Suppressor macrophage (primary cell): ENCODE results near the gene TRAF7.
"Not testable (repeated sequence)": the region's sequence is repeated elsewhere in the genome, so short reads cannot be mapped to it uniquely, and the experiment has no call there.

ENCODE experiments used
- DNase-seq, 4 experiments: peaks; one replicate each; pipeline ENCODE4 v3.0.0-alpha.2; 2020 to 2022
- total RNA-seq, 17 experiments: gene quantifications; one replicate each; lab custom pipeline; 2026; ENCODE audit warnings: mixed read lengths in 6 of 17, inconsistent platforms in 3 of 17; lab: John Stamatoyannopoulos, UW

Gene TRAF7
- total RNA-seq: 39.9 to 102 (median 62.1) reads per million in 17 experiments

GRCh38 chr16:2155091-2155950 is at the start of gene TRAF7:
TRAF7 (plus strand) TSS chr16:2155782; CDS start chr16:2163921, 8,139 bp downstream.
- peak; percentile 99 to 100 (median 100) for DNase-seq

- not testable (repeated sequence) for DNase-seq
Observed at GRCh38 chr16:2106211-2106610, 49.4 kb upstream of the TRAF7 start.

- DNase-seq: not testable (repeated sequence)
Observed at GRCh38 chr16:2107121-2107790, 48.3 kb upstream of the TRAF7 start.

GRCh38 chr16:2107791-2108125 is 47.8 kb upstream of the TRAF7 start:
- not testable (repeated sequence) for DNase-seq

- not testable (repeated sequence) for DNase-seq
Observed at GRCh38 chr16:2108446-2109270, 46.9 kb upstream of the TRAF7 start.

GRCh38 chr16:2109271-2109580 is 46.4 kb upstream of the TRAF7 start:
- not testable (repeated sequence) for DNase-seq

- DNase-seq: not testable (repeated sequence)
Observed at GRCh38 chr16:2109872-2110271, 45.7 kb upstream of the TRAF7 start.

- not testable (repeated sequence) for DNase-seq
Observed at GRCh38 chr16:2110332-2111008, 45.1 kb upstream of the TRAF7 start.

- not testable (repeated sequence) for DNase-seq
Observed at GRCh38 chr16:2111009-2111353, 44.6 kb upstream of the TRAF7 start.

GRCh38 chr16:2111412-2112335 is 43.9 kb upstream of the TRAF7 start:
- not testable (repeated sequence) for DNase-seq

- not testable (repeated sequence) for DNase-seq
Observed at GRCh38 chr16:2112539-2113106, 43.0 kb upstream of the TRAF7 start.

GRCh38 chr16:2114225-2114624 is 41.4 kb upstream of the TRAF7 start:
- DNase-seq: not testable (repeated sequence)

- not testable (repeated sequence) for DNase-seq
Observed at GRCh38 chr16:2114885-2115590, 40.5 kb upstream of the TRAF7 start.

- no peak for DNase-seq
Observed at GRCh38 chr16:2115591-2115973, 40.0 kb upstream of the TRAF7 start.

- DNase-seq: not testable (repeated sequence)
Observed at GRCh38 chr16:2116428-2116827, 39.2 kb upstream of the TRAF7 start.

GRCh38 chr16:2117341-2117740 is 38.2 kb upstream of the TRAF7 start:
- not testable (repeated sequence) for DNase-seq

- DNase-seq: not testable (repeated sequence)
Observed at GRCh38 chr16:2117960-2118722, 37.4 kb upstream of the TRAF7 start.

- DNase-seq: peak in 3 of 4 experiments; percentile 23 to 41 (median 26)
Observed at GRCh38 chr16:2121325-2121724, 34.3 kb upstream of the TRAF7 start.

GRCh38 chr16:2121853-2122252 is 33.7 kb upstream of the TRAF7 start:
- DNase-seq: no peak
